PFSK-1 (cell line): ENCODE measurements around the gene AHDC1.

ENCODE experiments used
- POLR2AphosphoS5 ChIP-seq: IDR thresholded peaks from 2 replicates; pipeline ENCODE4 v1.6.1; 2012; ENCODE audit warnings: low read depth, mild to moderate bottlenecking, control low read depth, low read length, moderate library complexity
- REST ChIP-seq, 2 experiments: IDR thresholded peaks; 2 replicates each; pipeline versions ENCODE4 v1.6.1 to v1.8.0; 2011 to 2012; ENCODE audit warnings: low read depth in 2 of 2, low read length in 2 of 2, control low read depth in 1 of 2, inconsistent platforms in 1 of 2, mild to moderate bottlenecking in 1 of 2, moderate library complexity in 1 of 2; ENCODE audit not compliant: insufficient read depth in 1 of 2
- SIN3A ChIP-seq: IDR thresholded peaks from 2 replicates; pipeline ENCODE4 v1.6.1; 2012; ENCODE audit warnings: mild to moderate bottlenecking, low read length, moderate library complexity, borderline replicate concordance; ENCODE audit not compliant: insufficient read depth
- TAF1 ChIP-seq: IDR thresholded peaks from 2 replicates; pipeline ENCODE4 v1.6.1; 2012; ENCODE audit warnings: low read length, control low read depth, borderline replicate concordance; ENCODE audit not compliant: insufficient read depth

- TF ChIP-seq POLR2AphosphoS5 (no peak), REST (IDR thresholded peaks at IDR 0.05; ENCODE audit: insufficient read depth in 1 of 2, low read depth in 2 of 2, low read length in 2 of 2) (no peak), TAF1 (no peak), SIN3A (no peak)
These were observed 34.9 kb upstream of the AHDC1 start for GRCh38 chr1:27638805-27639204.
